ENCODE results near the gene CNOT3. TPM values are rescaled to one million over a fixed set of nuclear protein-coding genes. Genes with fewer than 3 reads are reported as not detected.

The CNOT3 gene
- total and polyA plus RNA-seq, 2 donors (not counting 3 experiments of a cell fraction or from before 2014, with no cell fraction given) = 20.4 to 74.7 TPM

- Histone ChIP-seq H3K4me1 (ENCODE audit: control insufficient read depth, extremely low read depth, insufficient read depth, low read length) (peaks cover 17% of the 10 kb centered on the region), H3K4me2 (ENCODE audit: insufficient read depth, low read length) (peak overlapping the region; percentile 81), H3K27ac (ENCODE audit: insufficient read depth, low read depth, low read length) (no peak overlapping the region), H2AFZ (ENCODE audit: low read depth, low read length) (no peak overlapping the region), H3K9me3 (replicated peaks; ENCODE audit: control insufficient read depth, insufficient read depth, low read length) (no peaks in the 10 kb centered on the region), H4K20me1 (replicated peaks; ENCODE audit: control insufficient read depth, extremely low read depth, insufficient read depth, low read length) (no peaks in the 10 kb centered on the region), H3K79me2 (ENCODE audit: control insufficient read depth, insufficient read depth, low read length) (peaks cover 49% of the 10 kb centered on the region), H3K9me1 (replicated peaks; ENCODE audit: control insufficient read depth, extremely low read depth, insufficient read depth, low read length) (no peaks in the 10 kb centered on the region), H3K36me3 (ENCODE audit: control insufficient read depth in 2 of 2, extremely low read depth in 1 of 2, insufficient read depth in 2 of 2, low read length in 2 of 2) (peaks cover 12% of the 10 kb centered on the region in 2 experiments), H3K4me3 (replicated peaks in 1 of 3; ENCODE audit: insufficient read depth in 1 of 3, low read depth in 1 of 3, low read length in 3 of 3) (peak overlapping the region; percentile 55 to 98 (median 66)), H3K9ac (replicated peaks; ENCODE audit: extremely low read depth, insufficient read depth, low read length) (peak overlapping the region; percentile 94), H3K27me3 (ENCODE audit: control insufficient read depth in 2 of 2, insufficient read depth in 2 of 2, low read length in 2 of 2) (no peaks in the 10 kb centered on the region)
- no peak for DNase-seq (ENCODE audit: low read depth, low spot score)
- intact Hi-C loops (cut with micrococcal nuclease) (no loop called here), dilution Hi-C loops (cut with MboI; ENCODE audit: extremely low pct_ligation_motif_present, low sequenced_read_pairs) (no loop called here)
- POLR2A ChIA-PET = interaction anchor here (0.5 to 0.7 kb wide), 2 partner anchors 9 to 50 kb away, joined by 4 to 5 read pairs; no protein-coding TSS in a partner anchor
- BruUV-seq (replicated peaks) = no TSS peak
- CTCF ChIA-PET = interaction anchor here (1.0 kb wide), 1 partner anchor 346 kb away, joined by 3 read pairs; no protein-coding TSS in a partner anchor
- TF ChIP-seq MAX (IDR thresholded peaks at IDR 0.05; ENCODE audit: insufficient read depth, insufficient read length) = no peak
- FAIRE-seq = no peak
Observed at GRCh38 chr19:54138489-54139256, 1.1 kb downstream of the CNOT3 start.

GRCh38 chr19:54141356-54141755, 3.8 kb downstream of the CNOT3 start:
- Histone ChIP-seq H3K9me3 (replicated peaks; ENCODE audit: control insufficient read depth, insufficient read depth, low read length) (no peaks in the 10 kb centered on the region), H3K27ac (ENCODE audit: insufficient read depth, low read depth, low read length) (no peak overlapping the region), H3K4me3 (replicated peaks in 1 of 3; ENCODE audit: insufficient read depth in 1 of 3, low read depth in 1 of 3, low read length in 3 of 3) (no peak overlapping the region), H3K9me1 (replicated peaks; ENCODE audit: control insufficient read depth, extremely low read depth, insufficient read depth, low read length) (no peaks in the 10 kb centered on the region), H4K20me1 (replicated peaks; ENCODE audit: control insufficient read depth, extremely low read depth, insufficient read depth, low read length) (no peaks in the 10 kb centered on the region), H3K4me1 (ENCODE audit: control insufficient read depth, extremely low read depth, insufficient read depth, low read length) (peaks cover 11% of the 10 kb centered on the region), H3K4me2 (ENCODE audit: insufficient read depth, low read length) (no peak overlapping the region), H3K27me3 (ENCODE audit: control insufficient read depth in 2 of 2, insufficient read depth in 2 of 2, low read length in 2 of 2) (no peaks in the 10 kb centered on the region), H2AFZ (ENCODE audit: low read depth, low read length) (no peak overlapping the region), H3K9ac (replicated peaks; ENCODE audit: extremely low read depth, insufficient read depth, low read length) (no peak overlapping the region), H3K36me3 (ENCODE audit: control insufficient read depth in 2 of 2, extremely low read depth in 1 of 2, insufficient read depth in 2 of 2, low read length in 2 of 2) (peaks cover 25 to 37% of the 10 kb centered on the region in 2 experiments), H3K79me2 (ENCODE audit: control insufficient read depth, insufficient read depth, low read length) (peaks cover 49% of the 10 kb centered on the region)
- dilution Hi-C loops (cut with MboI; ENCODE audit: extremely low pct_ligation_motif_present, low sequenced_read_pairs) = no loop called here
- FAIRE-seq = no peak
- CTCF ChIA-PET = no interaction called here
- POLR2A ChIA-PET = no interaction called here
- DNase-seq (ENCODE audit: low read depth, low spot score) = no peak
- intact Hi-C loops (cut with micrococcal nuclease) = no loop called here
- no peak for TF ChIP-seq JUN (IDR thresholded peaks at IDR 0.05; ENCODE audit: borderline replicate concordance, insufficient read depth, insufficient read length, low read depth)
- TF ChIP-seq GATA2 (IDR thresholded peaks at IDR 0.05; ENCODE audit: insufficient read depth, insufficient read length, low read depth, low read length) = no peak
- no peak for TF ChIP-seq POLR2AphosphoS5 (IDR thresholded peaks at IDR 0.05; ENCODE audit: insufficient read depth, low read depth, low read length)
- no peak for TF ChIP-seq MYC (IDR thresholded peaks at IDR 0.05; ENCODE audit: low read depth, low read length)
- TF ChIP-seq FOS (IDR thresholded peaks at IDR 0.05; ENCODE audit: borderline replicate concordance, insufficient read depth, low read length) = no peak
- TF ChIP-seq EZH2 (IDR thresholded peaks at IDR 0.05; ENCODE audit: borderline replicate concordance, low read depth, low read length, severe bottlenecking) = no peak
- no peak for TF ChIP-seq POLR2A (IDR thresholded peaks at IDR 0.05; ENCODE audit: low read depth, low read length)
- no peak for TF ChIP-seq MAX (IDR thresholded peaks at IDR 0.05; ENCODE audit: insufficient read depth, insufficient read length)
- no peak for TF ChIP-seq CTCF (IDR thresholded peaks at IDR 0.05; ENCODE audit: extremely low read depth in 1 of 2, insufficient read depth in 1 of 2, low read depth in 1 of 2, low read length in 2 of 2)
- BruUV-seq (replicated peaks) = no TSS peak

Measured in endothelial cell of umbilical vein (primary cell).